HFFc6 (cell line): Measurements from ENCODE around the gene MEIKIN. TPM values are rescaled to one million over a fixed set of nuclear protein-coding genes. Genes with fewer than 3 reads are reported as not detected.

Source experiments
- DNase-seq: peaks from one replicate; pipeline ENCODE4 v3.0.0-alpha.2; 2018
- H3K27ac Mint-ChIP-seq: 2 replicates; pipeline ENCODE4 v1.8.0; 2020; ENCODE audit warnings: mild to moderate bottlenecking, mixed read lengths
- H3K27me3 Mint-ChIP-seq: 2 replicates; pipeline ENCODE4 v1.8.0; 2021; ENCODE audit warnings: mild to moderate bottlenecking, moderate library complexity, mixed read lengths; ENCODE audit not compliant: insufficient read depth
- H3K36me3 Mint-ChIP-seq: 2 replicates; pipeline ENCODE4 v1.8.0; 2021; ENCODE audit warnings: low read depth, mixed read lengths
- H3K4me1 Mint-ChIP-seq: 2 replicates; pipeline ENCODE4 v1.8.0; 2020; ENCODE audit warnings: low read depth, mixed read lengths
- H3K4me3 Mint-ChIP-seq: 2 replicates; pipeline ENCODE4 v1.8.0; 2020; ENCODE audit warnings: mild to moderate bottlenecking, moderate library complexity, mixed read lengths
- H3K9me3 Mint-ChIP-seq: 2 replicates; pipeline ENCODE4 v1.8.0; 2020; ENCODE audit warnings: mild to moderate bottlenecking, mixed read lengths
- total RNA-seq, 6 experiments: library from RNA; stranded (reverse); fragmentation: NEBNext Ultra II Directional; extraction: Animal tissue kit (Norgen Biotek cat#: 25700); gene quantifications; 2 replicates in 1 of 6; 3 replicates in 5 of 6; pipeline ENCODE4 v1.2.3, GENCODE V29; 2021
- TF ChIP-seq, protein P1 (sequence below): fragments of 200-600 bp; sonication (generic); IDR thresholded peaks from 2 replicates; pipeline ENCODE4 v1.5.0; 2021; ENCODE audit warnings: antibody characterized with exemption, mild to moderate bottlenecking

Gene MEIKIN
- total RNA-seq, 6 experiments from 2014 or later: not detected

DNA sequence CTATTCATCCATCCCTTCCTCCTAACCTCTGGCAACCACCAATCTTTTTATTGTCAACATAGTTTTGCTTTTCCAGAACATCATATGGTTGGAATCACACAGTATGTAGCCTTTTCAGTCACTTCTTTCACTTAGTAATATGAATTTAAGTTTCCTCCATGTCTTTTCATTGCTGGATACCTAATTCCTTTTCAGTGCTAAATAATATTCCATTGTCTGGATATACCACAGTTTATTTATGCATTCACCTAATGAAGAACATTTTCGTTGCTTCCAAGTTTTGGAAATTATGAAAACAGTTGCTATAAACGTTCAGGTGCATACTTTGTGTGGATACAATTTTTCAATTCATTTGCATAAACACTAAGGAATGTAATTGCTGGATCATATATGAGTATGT is 77.9 kb downstream of the MEIKIN start:
- Mint-ChIP-seq H3K27ac (no peak overlapping the region), H3K27me3 (peaks cover 2% of the 10 kb centered on the region), H3K9me3 (peaks cover 16% of the 10 kb centered on the region), H3K4me3 (no peak overlapping the region), H3K36me3 (peaks cover 7% of the 10 kb centered on the region), H3K4me1 (no peaks in the 10 kb centered on the region)
- DNase-seq: no peak
- TF ChIP-seq, protein P1, sequence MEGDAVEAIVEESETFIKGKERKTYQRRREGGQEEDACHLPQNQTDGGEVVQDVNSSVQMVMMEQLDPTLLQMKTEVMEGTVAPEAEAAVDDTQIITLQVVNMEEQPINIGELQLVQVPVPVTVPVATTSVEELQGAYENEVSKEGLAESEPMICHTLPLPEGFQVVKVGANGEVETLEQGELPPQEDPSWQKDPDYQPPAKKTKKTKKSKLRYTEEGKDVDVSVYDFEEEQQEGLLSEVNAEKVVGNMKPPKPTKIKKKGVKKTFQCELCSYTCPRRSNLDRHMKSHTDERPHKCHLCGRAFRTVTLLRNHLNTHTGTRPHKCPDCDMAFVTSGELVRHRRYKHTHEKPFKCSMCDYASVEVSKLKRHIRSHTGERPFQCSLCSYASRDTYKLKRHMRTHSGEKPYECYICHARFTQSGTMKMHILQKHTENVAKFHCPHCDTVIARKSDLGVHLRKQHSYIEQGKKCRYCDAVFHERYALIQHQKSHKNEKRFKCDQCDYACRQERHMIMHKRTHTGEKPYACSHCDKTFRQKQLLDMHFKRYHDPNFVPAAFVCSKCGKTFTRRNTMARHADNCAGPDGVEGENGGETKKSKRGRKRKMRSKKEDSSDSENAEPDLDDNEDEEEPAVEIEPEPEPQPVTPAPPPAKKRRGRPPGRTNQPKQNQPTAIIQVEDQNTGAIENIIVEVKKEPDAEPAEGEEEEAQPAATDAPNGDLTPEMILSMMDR: no peak

DNA sequence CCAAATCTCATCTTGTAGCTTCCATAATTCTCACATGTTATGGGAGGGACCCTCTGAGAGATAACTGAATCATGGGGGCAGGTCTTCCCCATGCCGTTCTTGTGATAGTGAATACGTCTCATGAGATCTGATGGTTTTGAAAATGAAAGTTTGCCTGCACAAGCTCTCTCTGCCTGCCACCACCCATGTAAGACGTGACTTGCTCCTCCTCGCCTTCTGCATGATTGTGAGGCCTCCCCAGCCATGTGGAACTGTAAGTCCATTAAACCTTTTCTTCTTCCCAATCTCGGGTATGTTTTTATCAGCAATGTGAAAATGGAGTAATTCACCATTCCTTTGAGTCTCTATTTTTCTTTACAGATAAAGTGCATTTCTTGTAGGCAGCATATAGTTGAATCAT is 81.8 kb downstream of the MEIKIN start:
- Mint-ChIP-seq H3K4me3 (no peak overlapping the region), H3K9me3 (peaks cover 16% of the 10 kb centered on the region), H3K36me3 (peaks cover 7% of the 10 kb centered on the region), H3K27ac (no peak overlapping the region), H3K4me1 (no peaks in the 10 kb centered on the region), H3K27me3 (peaks cover 2% of the 10 kb centered on the region)
- TF ChIP-seq, protein P1: no peak
- DNase-seq: no peak

DNA sequence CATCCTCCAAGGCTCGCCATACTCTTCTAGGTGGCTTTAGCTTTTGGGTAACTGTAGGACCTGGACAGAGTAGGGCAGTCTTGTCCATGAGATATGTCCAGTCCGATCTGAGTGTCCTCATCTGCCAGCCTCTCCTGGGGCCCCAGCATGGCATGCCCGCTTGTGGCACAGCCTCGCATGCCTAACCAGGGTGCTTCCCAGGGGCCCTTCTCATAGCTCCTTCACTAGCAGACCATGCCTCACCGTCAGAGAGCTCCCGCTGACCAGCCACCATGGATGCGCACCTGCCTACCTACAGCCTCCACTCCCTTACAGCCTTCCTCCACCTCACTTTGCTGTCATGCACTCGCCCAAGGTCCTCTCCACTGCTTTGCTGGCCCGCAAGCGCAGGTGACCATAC is 88.1 kb downstream of the MEIKIN start:
- TF ChIP-seq, protein P1: no peak
- Mint-ChIP-seq H3K27me3 (peaks cover 2% of the 10 kb centered on the region; the same call in 1 of the 2 replicates), H3K27ac (no peak overlapping the region), H3K4me1 (peaks cover 10% of the 10 kb centered on the region; the same call in 1 of the 2 replicates), H3K4me3 (no peak overlapping the region), H3K36me3 (no peaks in the 10 kb centered on the region), H3K9me3 (no peaks in the 10 kb centered on the region)
- no peak for DNase-seq

DNA sequence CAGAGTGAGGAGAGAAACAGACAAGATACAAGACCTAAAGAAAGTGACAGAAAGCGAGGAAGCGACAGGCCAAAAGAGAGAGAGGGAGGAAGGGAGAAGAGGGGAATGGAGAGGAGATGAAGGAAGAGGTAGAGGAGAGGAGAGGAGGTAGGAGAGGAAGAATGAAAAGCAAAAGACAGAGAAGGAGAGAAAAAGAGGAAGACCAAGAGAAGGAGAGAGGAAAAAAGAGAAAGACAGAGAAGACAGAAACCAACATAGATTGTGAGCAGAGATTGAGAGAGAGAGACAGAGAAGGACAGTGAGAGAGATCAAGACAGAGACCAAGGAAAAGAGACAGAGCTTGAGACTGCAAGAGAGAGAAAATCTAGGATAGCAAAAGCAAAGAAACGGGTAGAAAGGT is 90.0 kb downstream of the MEIKIN start:
- Mint-ChIP-seq H3K27me3 (peaks cover 2% of the 10 kb centered on the region; the same call in 1 of the 2 replicates), H3K36me3 (no peaks in the 10 kb centered on the region), H3K9me3 (no peaks in the 10 kb centered on the region), H3K27ac (no peak overlapping the region), H3K4me1 (peaks cover 10% of the 10 kb centered on the region; the same call in 1 of the 2 replicates), H3K4me3 (no peak overlapping the region)
- TF ChIP-seq, protein P1: no peak
- no peak for DNase-seq

DNA sequence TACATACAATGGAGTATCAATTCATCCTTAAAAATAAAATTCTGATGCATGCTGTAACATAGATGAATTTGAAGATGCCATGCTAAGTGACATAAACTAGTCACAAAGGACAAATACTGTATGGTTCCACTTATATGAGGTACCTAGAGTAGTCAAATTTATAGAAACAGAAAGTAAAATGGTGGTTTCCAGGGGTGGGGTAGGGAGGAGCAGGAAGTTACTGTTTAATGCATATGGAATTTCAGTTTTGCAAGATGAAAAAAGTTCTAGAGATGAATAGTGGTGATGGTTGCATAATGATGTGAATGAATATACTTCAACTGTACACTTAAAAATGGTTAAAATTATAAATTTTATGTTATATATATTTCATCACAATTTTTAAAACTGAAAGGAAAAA is 91.3 kb downstream of the MEIKIN start:
- Mint-ChIP-seq H3K4me3 (no peak overlapping the region), H3K27ac (no peak overlapping the region), H3K36me3 (peaks cover under 1% of the 10 kb centered on the region; the same call in 1 of the 2 replicates), H3K9me3 (peaks cover 6% of the 10 kb centered on the region), H3K4me1 (peaks cover 10% of the 10 kb centered on the region; the same call in 1 of the 2 replicates), H3K27me3 (peaks cover 3% of the 10 kb centered on the region)
- TF ChIP-seq, protein P1: no peak
- no peak for DNase-seq

DNA sequence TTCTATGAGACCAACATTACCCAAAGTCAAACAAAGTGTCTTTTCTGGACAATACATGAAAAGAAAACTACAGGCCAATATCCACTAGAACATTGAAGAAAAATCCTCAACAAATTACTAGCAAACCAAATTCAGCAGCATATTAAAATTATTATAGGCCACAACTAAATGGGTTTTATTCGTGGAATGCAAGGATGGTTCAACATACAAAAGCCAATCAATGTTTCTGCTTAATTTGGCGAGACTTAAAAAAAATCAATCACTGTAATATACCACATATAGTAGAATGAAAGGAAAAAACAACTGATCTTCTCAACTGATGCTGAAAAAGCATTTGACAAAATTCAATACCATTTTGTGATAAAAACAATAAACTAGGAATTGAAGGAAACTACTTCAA is 96.8 kb downstream of the MEIKIN start:
- no peak for DNase-seq
- H3K27me3 Mint-ChIP-seq: peaks cover 3% of the 10 kb centered on the region
- H3K36me3 Mint-ChIP-seq: peaks cover 4% of the 10 kb centered on the region; the same call in 1 of the 2 replicates
- no peak overlapping the region for H3K4me3 Mint-ChIP-seq
- H3K4me1 Mint-ChIP-seq: no peaks in the 10 kb centered on the region; the same call in 1 of the 2 replicates
- H3K9me3 Mint-ChIP-seq: peaks cover 45% of the 10 kb centered on the region
- no peak overlapping the region for H3K27ac Mint-ChIP-seq
- TF ChIP-seq, protein P1: no peak
